Pancreas (tissue), 10 donors: ENCODE data around the gene LUC7L3. TPM values are rescaled to one million over a fixed set of nuclear protein-coding genes. Genes with fewer than 3 reads are reported as not detected.

Experiments used
- ATAC-seq, 4 donors: fragments of 200-7000 bp; cut with Tn5 transposase; one replicate each; pipeline versions ENCODE4 v1.8.0 to v1.9.1; 2020; ENCODE audit warnings: mild to moderate bottlenecking in 4 of 4, moderate library complexity in 4 of 4
- DNase-seq, 6 donors: peaks; one replicate each; pipeline ENCODE4 v3.0.0-alpha.2; 2020
- FAIRE-seq: peaks from 2 replicates; lab custom pipeline; 2012; peaks lifted over from hg19 to GRCh38; lab: Jason Lieb, UNC
- H3K27ac ChIP-seq, 4 donors: fragments of 200-600 bp; sonication (generic); 1 replicate in 3 of 4; 2 replicates in 1 of 4; pipeline versions ENCODE4 v1.5.0 to v1.8.0; 2020
- H3K27me3 ChIP-seq, 4 donors: fragments of 200-600 bp; one replicate each; pipeline ENCODE4 v1.8.0; 2021
- H3K36me3 ChIP-seq, 3 donors: fragments of 200-600 bp; sonication (generic) in 1 of 3; one replicate each; pipeline versions ENCODE4 v1.5.0 to v1.8.0; 2020 to 2021
- H3K4me1 ChIP-seq, 3 donors: fragments of 200-600 bp; one replicate each; pipeline ENCODE4 v1.8.0; 2021
- H3K4me3 ChIP-seq, 4 donors: fragments of 200-600 bp; sonication (generic) in 2 of 4; one replicate each; pipeline versions ENCODE4 v1.5.0 to v1.8.0; 2020 to 2021
- H3K9me3 ChIP-seq, 4 donors: fragments of 200-600 bp; one replicate each; pipeline ENCODE4 v1.8.0; 2021
- CTCF ChIP-seq, 4 donors: fragments of 200-600 bp; sonication (generic) in 3 of 4; IDR thresholded peaks; one replicate each; pipeline versions ENCODE4 v1.5.0 to v1.8.0; 2021; ENCODE audit warnings: antibody characterized with exemption in 4 of 4
- WGBS, 2 donors: extraction: QIAGEN DNeasy Blood & Tissue Kit; methylation state at CpG; one replicate each; pipeline ENCODE4 v1.1.7; 2013; 5-methylcytosine and 5-hydroxymethylcytosine counted together
- intact Hi-C, 3 donors: fragments of 100-400 bp; cut with DNase I; formaldehyde crosslinking; loops; one replicate each; pipeline versions ENCODE4 v1.11.1 to v1.14.2; 2022
- polyA plus RNA-seq, 2 donors: library from polyadenylated mRNA; stranded (reverse); fragments of 200-250 nt; gene quantifications; one replicate each; pipeline ENCODE4 v1.2.3, GENCODE V29; 2013
- total RNA-seq, 6 donors: library from RNA; stranded (reverse); fragmentation: NEBNext Ultra II Directional in 4 of 6; extraction: Animal tissue kit (Norgen Biotek cat#: 25700) in 4 of 6; gene quantifications; one replicate each; pipeline versions ENCODE4 v1.2.1 to v1.2.4, GENCODE V29; 2021 to 2023
- donor health status: healthy with polysubstance abuse.
- donor health status: DM: no; HTN: no; CAD: no; lungs with moderate emphysema.
- donor health status: DM: no; HTN: no; CAD: no.
- donor health status: control.
- donor health status: control.
- donor health status: Bipolar disorder and iron deficiency.
- donor health status: DM: yes; HTN: yes; CAD: no.
- donor health status: DM: no; HTN: no; CAD: no.
- donor health status: DM: no; HTN: no; CAD: no.
- donor health status: DM: yes; HTN: yes; CAD: no.

LUC7L3 gene
- total and polyA plus RNA-seq, 8 donors = 42.7 to 210 (median 63.4) TPM

- Histone ChIP-seq H3K27me3 (no peaks in the 10 kb centered on the region), H3K4me3 (no peak overlapping the region), H3K27ac (peak overlapping the region; percentile 22 to 90 (median 56)), H3K36me3 (no peaks in the 10 kb centered on the region), H3K9me3 (no peaks in the 10 kb centered on the region), H3K4me1 (peaks cover 82 to 92% (median 86%) of the 10 kb centered on the region in 3 donors)
- TF ChIP-seq CTCF (IDR thresholded peaks at IDR 0.05) = no peak
- FAIRE-seq (no peak), DNase-seq (no peak), ATAC-seq (no peak)
- intact Hi-C loops = no loop called here
- WGBS, 2 donors = 45 to 47% methylated on average over 4 of the region's 4 CpGs
Measured at GRCh38 chr17:50689251-50689650, 30.2 kb upstream of the LUC7L3 start.

GRCh38 chr17:50689956-50690886 lies 29.2 kb upstream of the LUC7L3 start:
- intact Hi-C loops = loop anchor here in 2 of 3 donors (5.0 kb wide), 2 partner anchors 58 to 143 kb away; partner anchors contain the start of genes ABCC3 (in 1 of the 2) and SPATA20 (in 1 of the 2)
- ATAC-seq (no peak), FAIRE-seq (no peak), DNase-seq (no peak)
- H3K4me3 ChIP-seq = no peak overlapping the region
- H3K4me1 ChIP-seq = peaks cover 77 to 92% (median 84%) of the 10 kb centered on the region in 3 donors
- TF ChIP-seq CTCF (IDR thresholded peaks at IDR 0.05) = no peak
- peak overlapping the region; percentile 22 to 90 (median 56) for H3K27ac ChIP-seq
- H3K27me3 ChIP-seq = no peaks in the 10 kb centered on the region
- H3K9me3 ChIP-seq = no peaks in the 10 kb centered on the region
- WGBS, 2 donors = 58 to 63% methylated on average over 18 to 19 of the region's 19 CpGs
- H3K36me3 ChIP-seq = peaks cover 0 to 1% (median 0%) of the 10 kb centered on the region in 3 donors

- ATAC-seq (peak in 1 of 4 donors; percentile 11), DNase-seq (no peak), FAIRE-seq (no peak)
- Histone ChIP-seq H3K27ac (peak overlapping the region; percentile 22 to 90 (median 56)), H3K36me3 (peaks cover 0 to 9% (median 7%) of the 10 kb centered on the region in 3 donors), H3K27me3 (no peaks in the 10 kb centered on the region), H3K4me1 (peaks cover 74 to 87% (median 81%) of the 10 kb centered on the region in 3 donors), H3K4me3 (no peak overlapping the region), H3K9me3 (no peaks in the 10 kb centered on the region)
- no peak for TF ChIP-seq CTCF (IDR thresholded peaks at IDR 0.05)
- intact Hi-C loops = loop anchor here in 2 of 3 donors (5.0 kb wide), 2 partner anchors 59 to 144 kb away; partner anchors contain the start of genes ABCC3 (in 1 of the 2) and SPATA20 (in 1 of the 2)
- 28 to 33% methylated on average over 9 of the region's 9 CpGs for WGBS, 2 donors
Measured at GRCh38 chr17:50690887-50691549, 28.4 kb upstream of the LUC7L3 start.

- 9 to 18% methylated on average over 6 of the region's 6 CpGs for WGBS, 2 donors
- DNase-seq (peak in 4 of 6 donors; percentile 70 to 87 (median 84)), ATAC-seq (peak; percentile 62 to 75 (median 65)), FAIRE-seq (no peak)
- Histone ChIP-seq H3K27me3 (no peaks in the 10 kb centered on the region), H3K4me1 (peaks cover 70 to 82% (median 75%) of the 10 kb centered on the region in 3 donors), H3K4me3 (no peak overlapping the region), H3K9me3 (no peaks in the 10 kb centered on the region), H3K27ac (peak overlapping the region; percentile 22 to 90 (median 76)), H3K36me3 (peaks cover 0 to 17% (median 13%) of the 10 kb centered on the region in 3 donors)
- intact Hi-C loops = loop anchor here in 2 of 3 donors (2.0 to 5.0 kb wide), 3 partner anchors 55 to 144 kb away; partner anchors contain the start of genes ABCC3 (in 1 of the 2) and SPATA20 (in 1 of the 2)
- TF ChIP-seq CTCF (IDR thresholded peaks at IDR 0.05) = no peak
Measured at GRCh38 chr17:50691550-50692447, 27.6 kb upstream of the LUC7L3 start.
